Hepatic stellate cell (primary cell): ENCODE measurements around the gene RTN3.

Source experiments
- DNase-seq: peaks from one replicate; pipeline ENCODE4 v3.0.0; 2011; ENCODE audit warnings: low spot score

RTN3 gene

DNA sequence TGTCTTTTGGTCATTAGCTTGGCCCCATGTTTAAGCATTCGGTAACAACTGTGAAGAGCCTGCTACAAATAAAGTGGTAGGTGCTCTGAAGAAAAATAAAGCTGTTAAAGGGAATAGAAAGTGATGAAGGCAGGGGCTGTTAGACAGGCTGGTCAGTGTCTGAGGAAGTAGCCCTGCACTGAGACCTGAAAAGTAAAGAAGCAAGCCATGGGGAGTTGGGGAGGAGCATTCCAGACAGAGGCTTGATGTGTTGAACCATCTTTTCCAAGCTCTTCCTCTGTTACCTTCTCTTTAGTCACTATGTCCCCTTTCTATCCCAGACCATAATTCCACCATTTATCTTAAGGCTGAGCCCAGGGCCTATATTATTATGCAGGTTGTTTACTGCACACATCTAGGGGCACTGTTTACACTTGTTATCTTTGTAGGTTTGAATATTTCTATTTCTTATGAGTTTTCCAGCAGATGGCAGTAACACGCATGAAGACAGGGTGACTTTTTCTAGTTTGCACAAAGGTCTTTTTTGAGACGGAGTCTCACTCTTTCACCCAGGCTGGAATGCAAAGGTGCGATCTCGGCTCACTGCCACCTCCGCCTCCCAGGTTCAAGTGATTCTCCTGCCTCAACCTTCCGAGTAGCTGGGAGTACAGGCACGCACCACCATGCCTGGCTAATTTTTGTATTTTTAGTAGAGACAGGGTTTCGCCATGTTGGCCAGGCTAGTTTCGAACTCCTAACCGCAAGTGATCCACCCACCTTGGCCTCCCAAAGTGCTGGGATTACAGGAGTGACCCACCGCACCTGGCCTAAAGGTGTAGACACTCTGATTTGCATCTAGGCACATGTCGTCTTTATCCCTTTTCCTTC is 64.2 kb downstream of the RTN3 start:
- no peak for DNase-seq

GRCh38 chr11:63747011-63747410 is 65.7 kb downstream of the RTN3 start:
- no peak for DNase-seq

GRCh38 chr11:63749624-63750023 is 68.3 kb downstream of the RTN3 start:
- DNase-seq, result no peak

- no peak for DNase-seq
Observed at GRCh38 chr11:63756919-63757761, 75.8 kb downstream of the RTN3 start.

GRCh38 chr11:63760487-63761079 is 79.3 kb downstream of the RTN3 start:
- DNase-seq, result no peak

DNA sequence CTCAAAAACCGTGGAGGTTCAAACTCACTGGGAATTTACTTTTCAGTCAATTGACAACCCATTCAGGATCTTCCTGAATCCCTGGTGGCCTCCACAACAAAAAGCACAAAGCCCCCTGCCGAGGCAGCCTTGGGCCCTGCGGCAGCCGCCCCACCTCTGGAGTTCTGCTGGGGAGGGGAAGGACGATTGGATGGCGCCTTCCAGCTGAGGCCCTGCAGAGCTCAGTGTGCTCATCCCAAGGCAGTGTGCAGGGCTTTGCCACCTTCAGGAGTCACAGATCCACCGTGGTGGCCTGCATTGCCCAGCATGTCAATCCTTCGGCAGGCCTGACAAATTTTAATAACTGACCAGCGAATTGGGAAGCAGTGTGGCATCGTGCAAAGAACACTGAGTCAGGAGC is 79.9 kb downstream of the RTN3 start:
- DNase-seq, result no peak

GRCh38 chr11:63761931-63762653 is 80.8 kb downstream of the RTN3 start:
- DNase-seq, result no peak

DNA sequence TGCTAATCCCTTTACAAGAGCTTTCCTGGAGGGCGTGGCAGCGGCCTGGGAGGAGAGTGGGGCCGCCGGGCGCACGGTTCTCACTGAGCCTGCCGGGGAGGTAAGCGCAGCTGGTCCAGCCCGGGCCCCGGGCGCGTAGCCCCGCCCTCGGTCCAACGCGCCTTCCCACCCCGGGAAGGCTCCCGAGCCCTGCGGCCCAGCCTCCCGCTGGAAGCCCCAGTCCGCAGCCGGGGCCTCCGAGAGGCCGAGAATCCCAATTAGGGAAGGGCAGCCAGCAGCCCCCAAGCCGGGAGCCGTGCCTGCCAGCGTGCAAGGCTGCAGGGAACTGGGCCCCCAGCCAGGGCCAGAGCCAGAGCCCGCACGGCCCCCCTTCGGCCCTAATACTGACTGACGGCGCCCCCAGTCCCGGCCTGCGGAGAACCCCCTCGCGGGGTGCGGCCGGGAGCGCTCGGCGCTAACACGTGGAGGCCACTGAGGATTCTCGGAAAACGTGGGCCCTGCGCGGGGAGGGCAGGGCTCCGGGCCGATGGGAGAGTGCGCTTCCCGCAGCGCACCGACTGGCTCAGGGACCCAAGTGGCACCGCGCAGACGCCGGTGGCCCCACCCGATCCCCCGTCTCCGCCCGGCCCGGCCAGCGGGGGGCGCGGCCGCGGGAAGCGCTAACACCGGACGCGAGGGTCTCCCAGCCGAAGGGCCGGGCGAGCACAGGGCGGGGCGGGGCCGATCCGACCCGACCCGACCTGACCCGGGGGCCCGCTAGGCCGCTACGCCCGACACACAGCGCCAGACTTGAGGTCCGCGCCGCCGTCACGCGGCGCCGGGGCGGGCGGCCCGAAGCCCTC is 81.6 kb downstream of the RTN3 start:
- no peak for DNase-seq

- no peak for DNase-seq
Observed at GRCh38 chr11:63763496-63764339, 82.4 kb downstream of the RTN3 start.

DNA sequence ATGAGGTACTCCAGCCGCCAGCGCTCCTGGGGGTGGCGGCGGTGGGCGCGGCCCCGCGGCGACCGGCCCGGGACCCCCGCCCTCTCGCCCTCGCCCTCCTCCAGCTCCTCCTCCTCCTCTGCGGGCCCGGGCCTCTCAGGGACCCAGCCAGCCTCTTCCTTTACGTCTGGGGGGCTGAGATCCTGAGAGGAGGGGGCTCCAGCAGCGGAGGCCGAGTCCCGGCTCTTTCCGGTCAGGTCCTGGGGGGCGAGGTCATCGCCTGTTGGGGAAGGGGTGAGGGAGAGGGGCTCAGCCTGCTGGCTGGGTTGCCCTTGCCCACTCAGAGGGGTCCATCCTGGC is 83.0 kb downstream of the RTN3 start:
- no peak for DNase-seq

GRCh38 chr11:63764679-63765647 is 83.7 kb downstream of the RTN3 start:
- no peak for DNase-seq

DNA sequence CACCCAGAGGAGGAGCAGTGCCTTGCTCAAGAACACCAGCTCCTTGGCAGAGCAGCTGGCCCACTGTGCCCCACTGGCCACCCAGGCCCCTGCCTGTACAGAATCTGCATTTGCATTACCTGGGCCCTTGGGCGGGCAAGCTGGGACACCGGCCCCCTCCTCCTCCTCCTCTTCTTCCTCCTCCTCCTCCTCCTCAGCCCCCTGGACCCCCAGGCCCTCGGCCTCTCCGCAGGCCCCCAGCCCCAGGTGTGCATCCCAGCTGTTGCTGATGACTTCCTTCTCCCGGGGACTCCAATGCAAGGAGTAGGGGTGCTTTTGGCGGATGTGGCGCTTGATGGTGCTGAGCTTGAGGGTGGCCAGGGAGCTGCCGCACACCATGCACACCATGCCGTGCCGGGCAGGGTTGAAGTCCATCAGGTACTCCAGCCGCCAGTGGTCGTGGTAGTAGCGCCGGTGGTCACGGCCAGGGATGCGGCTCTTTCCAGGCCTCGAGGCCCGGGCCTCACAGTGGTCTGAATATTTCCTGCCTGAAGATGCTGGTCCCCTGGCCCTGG is 84.5 kb downstream of the RTN3 start:
- no peak for DNase-seq

GRCh38 chr11:63766531-63767235 is 85.4 kb downstream of the RTN3 start:
- no peak for DNase-seq

DNA sequence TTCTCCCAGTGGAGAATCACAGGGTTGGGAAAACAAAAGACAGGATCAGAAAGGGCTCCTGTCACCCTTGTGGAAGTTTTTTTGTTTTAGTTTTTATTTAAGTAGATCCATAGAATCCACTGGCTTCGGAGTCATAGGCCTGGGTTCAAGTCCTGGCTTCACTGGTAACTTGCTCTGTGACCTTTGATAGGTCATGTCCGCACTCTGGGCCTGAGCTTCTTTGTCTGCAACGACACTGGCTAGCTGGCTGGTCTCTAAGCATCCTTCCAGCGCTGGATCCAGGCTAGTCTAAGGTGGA is 85.9 kb downstream of the RTN3 start:
- no peak for DNase-seq

GRCh38 chr11:63767565-63768236 is 86.4 kb downstream of the RTN3 start:
- DNase-seq, result peak; percentile 81

GRCh38 chr11:63768237-63769041 is 87.1 kb downstream of the RTN3 start, which contains the start of gene ZFTA:
Gene ZFTA (minus strand): TSS chr11:63768775. CDS start chr11:63768622, 153 bp downstream.
- peak; percentile 87 for DNase-seq
